Inflammatory macrophage treated with lipopolysaccharide for 1 hour (primary cell): ENCODE results near the gene PTPRR.

Experiments used
- DNase-seq, 2 donors: peaks; one replicate each; pipeline ENCODE4 v3.0.0-alpha.2; 2020 to 2022

The PTPRR gene

DNA sequence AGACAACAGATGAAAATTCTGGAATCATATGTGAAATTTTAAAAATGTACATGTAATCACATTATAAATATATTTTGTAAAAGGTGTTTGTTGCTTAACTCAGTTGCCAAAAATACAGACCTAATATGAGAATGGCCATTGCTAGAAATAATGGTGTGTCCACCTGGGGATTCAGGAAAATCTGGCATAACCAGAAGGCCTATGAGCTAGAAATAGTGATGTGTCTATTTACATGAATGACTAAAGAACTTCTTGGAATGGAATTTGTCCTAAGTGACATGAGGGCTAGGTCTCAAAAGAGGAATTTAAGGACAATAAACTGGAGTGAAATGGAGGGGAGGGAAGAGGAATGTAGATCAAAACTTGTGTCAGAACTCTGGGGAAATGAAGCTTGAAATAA, 126.4 kb downstream of the PTPRR start:
- no peak for DNase-seq

DNA sequence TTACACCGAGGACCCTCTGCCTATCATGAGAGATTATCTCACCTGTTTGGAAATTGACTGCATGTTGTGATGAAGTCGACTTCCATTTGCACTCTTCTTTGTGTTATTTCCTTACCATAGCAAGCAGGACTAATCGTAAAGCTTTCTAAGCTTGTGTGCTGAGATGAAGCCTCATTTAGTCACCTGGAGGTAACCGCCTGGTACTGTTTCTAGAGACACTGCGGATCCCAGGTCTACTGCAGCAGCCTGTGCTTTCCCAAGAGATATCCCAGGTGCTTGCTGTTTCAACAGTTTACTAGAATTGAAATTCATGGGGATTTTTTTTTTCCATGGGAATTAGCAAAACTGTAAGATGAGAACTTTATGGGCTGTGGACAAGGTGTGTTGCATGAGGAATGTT, 131.8 kb downstream of the PTPRR start:
- no peak for DNase-seq

DNA sequence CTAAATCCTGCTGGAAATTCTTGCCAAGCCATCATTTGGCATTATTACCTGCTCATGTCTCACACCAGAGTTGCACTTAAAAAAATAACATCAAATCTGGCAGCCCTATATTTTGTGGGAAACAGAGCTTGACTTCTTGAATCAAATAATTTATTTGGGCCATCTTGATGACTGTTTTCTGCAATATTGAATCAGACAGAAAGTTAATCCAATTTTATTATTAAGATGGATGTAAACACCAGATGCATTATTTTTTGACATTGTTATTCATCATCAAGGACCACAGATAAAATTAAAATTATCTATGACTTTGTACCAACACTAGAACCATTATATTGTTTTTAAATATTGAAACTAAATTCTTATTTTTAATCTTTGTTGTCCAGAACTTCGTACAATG, 132.9 kb downstream of the PTPRR start:
- DNase-seq, result no peak

DNA sequence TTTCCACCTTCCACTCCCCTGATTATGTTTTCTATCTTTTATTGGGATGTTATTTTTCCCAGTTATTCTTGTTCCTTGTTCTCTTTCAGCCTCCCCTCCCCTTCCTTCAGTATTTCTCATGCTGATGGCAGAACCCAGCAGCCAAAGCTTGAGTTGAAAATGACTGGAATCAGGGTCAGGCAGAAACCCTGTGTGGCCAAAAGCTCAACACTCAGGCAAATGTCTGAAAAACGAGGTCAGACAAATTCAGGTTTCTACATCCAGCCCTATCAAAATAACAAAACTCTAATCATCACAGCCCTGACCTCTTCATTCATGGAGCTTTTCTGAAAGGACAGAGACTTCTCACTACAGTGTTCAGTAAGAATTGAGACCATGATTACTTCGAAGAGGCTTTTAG, 134.6 kb downstream of the PTPRR start:
- no peak for DNase-seq

DNA sequence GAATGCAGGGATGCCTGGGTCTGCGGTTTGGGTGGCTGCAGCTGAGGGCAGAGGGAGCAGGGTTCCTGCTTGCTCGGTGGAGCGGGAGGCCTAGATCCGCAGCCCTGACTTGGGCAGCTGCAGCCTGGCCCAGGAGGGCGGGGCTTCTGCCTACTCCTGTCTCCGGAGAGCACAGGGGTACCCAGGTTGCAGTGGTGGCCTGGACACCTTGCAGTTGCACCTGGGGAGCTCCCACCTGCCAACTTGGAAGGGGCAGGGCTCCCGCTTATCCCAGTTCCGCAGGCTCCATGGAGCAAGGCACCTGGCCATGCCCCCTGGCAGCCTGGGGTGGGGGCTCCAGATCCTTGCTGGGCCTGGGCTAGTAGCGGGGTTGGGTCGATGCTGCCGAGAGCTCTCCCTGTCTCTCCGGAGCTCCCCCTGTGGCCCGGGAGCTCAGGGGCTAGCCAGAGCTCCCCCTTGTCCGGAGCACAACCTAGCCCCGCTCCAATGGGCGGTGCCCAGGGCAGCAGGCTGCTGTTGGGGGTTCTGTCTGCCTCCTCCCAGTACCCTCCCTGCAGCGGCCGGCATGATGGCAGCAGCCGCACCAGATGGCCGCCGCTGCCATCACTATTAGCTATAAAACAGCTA, 136.4 kb downstream of the PTPRR start:
- no peak for DNase-seq

DNA sequence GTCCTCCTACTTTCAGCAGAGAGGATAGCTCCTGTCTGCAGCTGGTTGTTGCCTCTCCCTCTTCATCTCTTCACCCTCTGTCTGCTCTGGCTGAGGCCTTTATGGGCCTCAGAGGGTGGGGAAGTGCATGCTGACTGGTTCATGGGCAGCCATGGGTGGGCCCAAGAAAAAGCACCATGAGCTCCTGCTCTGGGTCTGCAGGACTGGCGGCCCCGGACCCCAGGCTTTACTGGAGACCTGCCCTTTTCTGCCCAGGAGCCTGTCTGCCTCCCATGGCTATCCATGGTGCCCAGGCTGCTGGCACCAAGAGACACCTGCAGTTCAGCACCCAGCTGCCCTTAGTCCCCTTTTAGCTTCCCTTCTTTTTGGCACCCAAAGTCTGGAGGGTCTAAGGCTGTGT, 137.1 kb downstream of the PTPRR start:
- no peak for DNase-seq

DNA sequence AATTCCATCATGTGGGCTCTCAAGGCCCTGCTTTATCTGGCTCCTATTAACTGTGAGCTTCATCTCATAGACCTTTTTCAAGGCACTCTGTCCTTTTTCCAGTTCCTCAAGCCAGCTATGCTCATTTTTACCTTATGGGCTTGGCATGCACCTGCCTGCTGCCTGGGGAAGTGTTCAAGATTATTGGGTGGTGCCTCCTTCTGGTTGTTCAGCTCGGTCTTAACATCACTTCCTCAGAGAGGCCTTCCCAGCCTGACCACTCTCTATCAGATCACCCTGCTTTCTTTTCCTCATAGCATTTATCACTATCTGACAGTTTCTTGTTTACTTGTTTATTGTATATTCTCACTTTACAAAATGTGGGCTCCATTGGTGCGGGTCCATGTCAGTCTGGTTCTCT, 141.3 kb downstream of the PTPRR start:
- no peak for DNase-seq

DNA sequence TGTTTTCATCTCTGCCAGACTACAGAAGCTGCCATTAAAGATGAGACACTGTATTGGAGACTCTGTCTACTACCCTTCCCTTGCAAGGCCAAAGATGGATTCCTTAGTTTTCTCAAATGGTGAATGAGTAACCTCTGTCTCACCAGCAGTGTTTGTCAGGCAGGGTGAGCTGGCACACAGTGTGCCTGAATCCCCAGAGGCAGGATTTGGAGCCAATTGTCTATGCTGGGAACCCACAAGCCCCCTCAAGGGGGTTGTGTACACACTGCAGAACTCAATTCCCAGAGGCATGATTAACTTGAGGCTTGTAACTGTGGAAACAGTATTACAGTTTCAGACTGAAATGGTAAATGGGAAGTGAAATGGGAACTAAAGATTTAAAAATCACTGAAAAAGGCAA, 146.5 kb downstream of the PTPRR start:
- no peak for DNase-seq

DNA sequence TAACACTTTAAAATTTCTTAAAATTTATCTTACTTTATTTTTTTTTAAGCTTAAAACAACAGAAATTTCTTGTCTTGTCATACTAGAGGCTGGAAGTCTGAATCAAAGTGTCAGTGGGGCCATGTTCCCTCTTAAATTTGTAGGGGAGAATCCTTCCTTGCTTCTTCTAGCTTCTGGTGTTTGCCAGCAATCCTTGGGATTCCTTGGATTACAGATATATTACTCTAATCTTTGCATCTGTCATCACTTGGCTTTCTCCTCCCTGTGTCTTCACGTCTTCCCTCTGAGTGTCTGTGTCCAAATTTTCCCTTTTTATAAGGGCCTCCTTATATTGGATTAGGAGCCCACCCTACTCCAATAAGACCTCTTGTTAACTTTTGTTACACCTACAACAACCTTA, 147.7 kb downstream of the PTPRR start:
- no peak for DNase-seq

DNA sequence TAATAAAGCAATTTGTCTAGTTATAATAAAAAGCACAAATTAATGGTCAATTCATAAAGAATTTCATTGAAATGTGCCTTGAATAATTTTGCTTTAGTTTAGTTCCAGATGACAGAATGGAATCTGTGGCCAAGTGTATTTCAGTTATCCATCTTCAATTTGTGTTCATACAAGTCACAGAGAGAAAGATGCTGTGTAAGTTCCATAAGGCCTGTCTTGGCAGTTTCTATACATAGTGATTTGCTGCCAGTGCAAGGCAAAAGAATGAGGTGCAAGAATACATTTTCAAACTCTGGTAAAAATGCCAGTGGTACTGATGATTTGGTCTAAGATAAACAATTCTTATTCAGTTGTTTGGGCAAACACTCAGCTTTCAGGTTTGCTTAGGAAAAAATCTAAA, 149.0 kb downstream of the PTPRR start:
- DNase-seq, result no peak

DNA sequence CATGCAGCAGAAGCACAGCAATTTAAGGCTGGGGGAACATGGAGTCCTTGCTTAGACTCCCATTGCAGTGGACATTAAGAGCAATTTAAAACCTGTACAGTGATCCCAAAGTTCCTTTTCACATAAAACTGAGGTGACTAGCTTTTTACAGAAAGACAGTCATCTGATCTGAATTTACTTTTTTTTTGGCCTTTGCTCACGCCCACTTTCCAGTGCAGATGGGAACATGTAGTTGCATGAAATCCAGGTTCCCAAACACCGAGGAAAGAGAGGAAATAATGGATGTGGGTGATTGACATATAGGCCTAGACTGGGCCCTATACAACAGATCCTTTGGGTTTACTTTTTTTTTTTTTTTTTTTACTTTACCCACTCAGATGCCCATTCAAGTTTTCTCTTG, 156.9 kb downstream of the PTPRR start:
- DNase-seq, result no peak

DNA sequence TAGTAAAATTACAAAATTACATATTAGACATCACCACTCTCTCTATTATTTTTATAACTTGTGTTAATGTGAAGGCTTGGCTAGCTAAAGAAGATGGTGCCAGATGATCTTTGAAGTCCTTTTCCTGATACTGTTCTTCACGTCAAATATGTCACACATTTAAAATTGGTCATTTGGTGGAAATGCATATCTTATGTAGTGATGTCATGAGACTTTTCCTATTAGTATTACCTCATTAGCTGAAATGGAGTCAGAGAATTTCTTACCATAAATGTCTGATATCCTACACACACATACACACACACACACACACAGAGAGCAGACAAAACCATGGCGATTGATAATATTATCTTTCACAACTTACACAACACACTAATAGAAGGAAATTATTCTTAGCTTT, 158.5 kb downstream of the PTPRR start:
- DNase-seq, result no peak

DNA sequence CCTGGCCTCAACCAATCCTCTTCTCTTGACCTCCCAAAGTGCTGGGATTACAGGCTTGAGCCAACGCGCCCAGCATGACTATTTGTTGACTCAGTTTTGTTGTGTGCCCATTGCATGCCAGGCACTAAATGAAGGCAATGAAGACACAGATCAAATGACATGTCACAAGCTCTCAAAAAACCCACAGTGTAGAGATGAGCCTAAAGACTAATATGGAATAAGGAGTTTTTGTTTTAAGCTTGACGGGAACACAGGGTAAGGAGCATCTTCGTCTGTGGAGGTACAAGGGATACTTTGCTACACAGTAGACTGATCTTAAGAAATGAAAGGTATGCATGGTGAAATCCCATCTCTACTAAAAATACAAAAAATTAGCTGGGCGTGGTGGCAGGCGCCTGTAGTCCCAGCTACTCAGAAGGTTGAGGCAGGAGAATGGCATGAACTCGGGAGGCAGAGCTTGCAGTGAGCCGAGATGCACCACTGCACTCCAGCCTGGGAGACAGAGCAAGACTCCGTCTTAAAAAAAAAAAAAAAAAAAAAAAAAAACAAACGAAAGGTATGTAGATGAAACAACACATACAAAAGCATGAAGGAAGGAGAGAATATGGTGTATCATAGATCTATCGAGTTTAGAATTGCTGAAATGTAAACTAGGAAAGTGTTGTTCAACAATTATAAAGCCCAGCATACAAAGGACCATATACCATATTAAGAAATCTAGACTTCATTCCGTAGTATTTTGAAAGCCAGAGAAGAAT, 161.2 kb downstream of the PTPRR start:
- no peak for DNase-seq

DNA sequence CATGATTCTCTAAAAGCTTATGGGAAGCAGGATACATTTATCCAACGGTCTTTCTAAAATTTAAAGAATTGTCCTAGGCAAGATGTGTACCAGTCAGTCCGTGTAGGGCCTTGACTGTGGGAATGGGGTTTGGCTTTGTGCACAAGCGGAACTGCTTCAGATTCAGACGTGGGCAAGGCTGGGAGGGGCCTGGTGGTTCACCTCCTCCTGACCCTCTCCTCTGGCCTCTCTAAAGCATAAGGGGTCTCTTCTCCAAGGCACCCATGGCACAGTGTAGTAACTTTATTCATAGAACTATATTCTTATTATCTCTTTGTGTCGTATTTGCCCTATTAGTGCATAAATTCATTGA, 162.1 kb downstream of the PTPRR start:
- DNase-seq, result no peak

DNA sequence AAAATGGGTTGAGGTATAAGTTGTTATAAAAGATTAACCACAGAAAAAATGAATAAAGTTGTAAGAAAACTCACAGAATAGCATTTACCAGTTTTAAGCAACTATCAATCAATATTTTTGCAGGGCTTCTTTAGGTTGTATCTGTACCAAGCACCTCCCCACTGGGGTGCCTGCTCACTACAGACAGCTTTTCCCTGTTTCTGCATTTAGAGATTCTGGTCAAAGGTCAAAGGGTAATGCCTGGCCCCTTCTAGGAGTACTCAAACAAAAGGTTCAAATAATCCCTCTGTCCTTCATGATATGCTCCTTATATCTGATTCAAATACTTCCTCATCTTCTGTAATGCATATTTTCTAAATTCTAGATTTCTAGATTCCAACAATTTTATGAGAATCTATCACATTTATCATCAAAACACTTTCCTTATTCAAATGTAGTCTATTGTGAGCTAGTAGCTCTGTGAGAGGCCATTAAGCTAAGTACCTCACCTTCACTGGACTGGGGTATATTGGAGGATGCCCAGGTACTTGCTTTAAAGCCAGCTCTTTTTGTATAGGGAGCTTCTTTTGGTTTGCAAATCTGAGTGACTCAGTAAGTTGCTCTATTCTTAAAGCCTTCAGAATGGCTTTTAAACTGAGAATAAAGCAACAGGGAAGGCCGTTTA, 162.6 kb downstream of the PTPRR start:
- DNase-seq, result no peak

DNA sequence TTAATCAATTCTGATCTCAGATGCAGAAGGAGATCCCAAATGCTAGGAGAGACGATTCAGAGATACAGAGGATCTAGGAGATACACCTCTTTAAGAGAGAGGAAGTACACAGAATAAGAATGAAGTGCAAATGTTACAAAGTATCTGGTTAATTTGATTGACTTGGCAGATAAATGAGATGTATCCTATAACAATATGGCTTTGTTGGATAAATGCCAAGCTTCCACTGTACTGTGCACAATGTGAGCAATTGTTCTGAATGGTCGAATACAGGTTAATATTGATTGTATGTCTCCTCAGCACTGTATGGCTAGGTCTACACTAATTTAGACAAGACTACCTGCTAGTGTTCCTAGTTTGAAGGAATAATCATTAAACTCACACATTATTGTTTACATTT, 163.7 kb downstream of the PTPRR start:
- DNase-seq, result no peak

DNA sequence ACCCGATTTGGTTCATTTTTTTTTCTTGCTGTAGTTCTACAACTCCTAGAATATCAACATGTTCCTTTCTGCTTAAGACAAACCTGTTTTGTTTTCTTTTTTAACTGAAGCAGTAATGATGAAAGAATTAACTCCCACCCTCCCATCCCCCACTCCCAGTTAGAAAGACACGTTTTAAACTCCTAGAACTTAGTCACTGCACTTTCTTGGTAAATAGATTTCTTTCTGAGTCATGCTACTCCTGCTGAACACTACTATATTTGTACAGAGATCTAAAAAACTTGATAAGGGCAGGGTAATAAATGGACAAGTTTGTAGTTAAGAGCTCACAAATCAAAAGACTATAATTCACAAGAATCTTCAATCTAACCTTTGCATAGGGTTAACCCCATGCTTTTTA, 164.4 kb downstream of the PTPRR start:
- DNase-seq, result no peak

DNA sequence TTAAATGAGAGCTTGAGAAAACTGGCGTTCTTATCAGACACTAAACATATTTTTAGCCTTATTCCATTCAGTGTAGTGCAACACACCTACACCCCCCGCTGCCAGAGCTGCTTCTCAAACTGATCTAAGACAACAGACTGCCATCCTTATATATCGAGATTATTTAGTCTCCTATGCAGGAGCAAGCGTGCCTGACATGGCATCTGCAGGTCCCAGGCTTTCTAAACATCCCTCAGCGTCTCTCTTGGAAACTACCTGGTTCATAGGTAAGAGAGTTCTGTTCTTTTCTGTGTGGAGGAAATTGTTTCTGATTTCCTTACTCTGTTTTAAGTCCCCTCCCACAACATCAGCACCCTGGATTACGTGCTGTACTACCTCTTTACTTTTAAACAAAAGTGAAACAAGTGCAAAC, 166.2 kb downstream of the PTPRR start:
- DNase-seq, result no peak

DNA sequence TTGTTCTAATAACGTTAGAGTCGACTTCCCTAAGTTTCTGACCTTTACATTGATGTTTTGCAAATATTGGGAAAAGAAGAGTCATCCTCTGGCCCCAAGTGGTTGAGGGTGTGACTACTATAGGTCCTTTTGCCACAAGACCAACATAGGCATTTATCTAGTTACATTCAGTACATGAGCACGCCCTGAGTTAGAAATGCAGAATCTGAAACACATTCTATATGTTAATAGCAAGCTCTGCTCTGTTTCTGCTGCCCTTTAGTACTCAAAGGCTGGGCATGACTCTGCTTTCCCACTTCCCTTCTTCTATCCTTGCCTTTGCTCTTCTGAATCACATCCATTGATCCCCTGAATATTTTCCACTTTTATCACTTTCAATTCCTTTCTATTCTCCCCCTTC, 168.2 kb downstream of the PTPRR start:
- no peak for DNase-seq

DNA sequence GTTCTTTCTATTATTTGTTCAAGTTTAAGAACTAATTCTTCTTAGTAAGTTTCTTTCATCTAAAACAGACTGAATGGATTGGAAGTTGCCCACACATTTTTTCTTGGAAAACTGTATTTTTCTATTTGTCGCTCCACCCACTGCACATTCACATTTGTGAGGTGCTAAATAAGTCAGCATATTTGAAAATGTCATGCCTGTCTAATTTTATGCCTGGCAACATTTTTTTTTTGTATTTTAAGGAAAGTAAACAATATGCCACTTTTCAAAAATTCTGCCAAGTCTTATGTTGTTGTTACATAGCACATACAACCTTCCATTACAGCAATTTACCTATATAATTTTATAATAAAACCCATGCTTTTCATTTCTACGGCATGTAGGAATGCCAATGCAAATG, 170.6 kb downstream of the PTPRR start:
- DNase-seq, result no peak

DNA sequence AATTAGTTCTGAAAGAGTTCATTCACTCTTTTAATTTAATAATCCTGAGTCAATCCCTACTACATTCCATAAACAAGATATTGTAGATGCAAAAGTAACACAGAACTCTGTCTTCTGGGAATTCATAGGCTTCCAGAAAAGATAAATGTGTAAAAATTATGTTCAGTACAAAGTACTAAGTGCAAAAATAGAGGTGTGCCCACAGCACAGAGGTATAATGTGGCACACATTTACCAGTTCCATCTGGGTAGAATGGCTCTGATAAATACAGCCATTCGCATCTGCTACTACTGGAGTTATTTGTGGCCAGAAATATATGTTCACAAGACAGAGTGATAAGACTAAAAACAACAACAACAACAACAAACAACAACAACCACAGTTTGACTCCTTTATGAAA, 171.7 kb downstream of the PTPRR start:
- DNase-seq, result no peak

DNA sequence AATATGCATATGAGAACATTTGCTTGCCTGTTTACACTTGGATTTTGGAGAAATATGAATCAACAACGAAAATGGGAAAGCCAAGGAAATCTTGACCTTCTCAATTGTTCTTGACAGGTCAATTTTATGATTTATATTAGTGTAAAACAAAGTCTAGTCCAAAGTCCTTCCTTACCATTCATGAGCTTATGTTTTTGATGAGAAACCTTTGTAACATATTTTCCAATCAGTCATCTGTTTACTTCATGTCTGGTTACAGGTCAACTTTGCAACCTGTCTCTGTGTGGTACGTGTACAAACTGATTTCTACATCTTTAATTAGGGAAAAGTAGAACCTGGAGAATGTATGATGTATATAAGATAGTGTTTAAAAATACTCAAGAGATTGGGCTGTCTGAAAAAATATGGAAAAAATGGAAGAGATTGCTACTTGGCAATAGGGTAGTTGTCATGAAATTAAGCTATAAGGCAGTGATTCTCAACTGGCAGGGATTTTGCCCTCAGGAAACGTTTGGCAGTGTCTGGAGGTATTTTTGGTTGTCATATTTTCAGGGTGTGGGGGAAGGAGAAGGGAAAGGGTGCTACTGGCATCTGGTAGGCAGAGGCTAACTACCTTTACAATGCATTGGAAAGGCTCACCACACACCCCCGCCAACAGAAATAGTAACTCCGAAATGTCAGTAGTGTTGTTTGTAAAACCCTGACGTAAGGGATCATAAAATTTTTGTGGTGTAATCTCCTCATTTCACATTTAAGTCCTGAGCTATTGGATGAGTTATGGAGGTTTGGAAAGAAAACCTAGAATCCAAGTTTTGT, 172.9 kb downstream of the PTPRR start:
- DNase-seq, result no peak

DNA sequence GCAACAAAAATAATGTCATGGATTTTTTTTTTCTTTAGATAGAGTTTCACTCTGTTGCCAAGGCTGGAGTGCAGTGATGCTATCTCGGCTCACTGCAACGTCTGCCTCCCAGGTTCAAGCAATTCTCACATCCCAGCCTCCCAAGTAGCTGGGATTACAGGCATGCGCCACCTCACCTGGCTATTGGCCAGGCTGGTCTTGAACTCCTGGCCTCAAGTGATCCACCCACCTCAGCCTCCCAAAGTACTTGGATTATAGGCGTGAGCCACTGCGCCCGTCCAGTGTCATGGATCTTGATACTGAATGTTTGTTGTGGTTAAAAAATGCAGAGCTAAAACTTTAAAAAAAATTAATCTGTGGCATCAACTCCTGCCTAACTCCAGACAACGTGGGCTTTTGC, 175.5 kb downstream of the PTPRR start:
- DNase-seq, result no peak

DNA sequence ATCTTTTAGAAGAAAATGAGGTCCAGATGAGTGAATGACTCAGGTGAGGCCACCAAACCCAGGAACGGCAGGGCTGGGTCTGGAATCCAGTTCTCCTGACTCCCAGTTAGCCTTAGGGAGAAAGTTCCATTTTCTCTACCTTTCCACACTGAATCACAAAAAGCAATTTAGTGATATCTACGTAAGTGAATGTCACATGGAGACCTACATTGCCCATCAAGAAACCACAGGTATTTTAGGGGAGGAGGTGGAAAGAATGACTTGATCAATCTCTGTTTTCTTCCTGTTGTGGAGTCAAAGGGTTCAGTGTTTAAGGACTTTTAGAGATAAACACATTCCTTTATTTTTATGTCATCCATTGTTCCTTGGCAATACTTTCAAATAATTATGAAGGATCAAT, 176.4 kb downstream of the PTPRR start:
- DNase-seq, result no peak
